H4 (cell line): Measurements from ENCODE around the gene CHRNA1. TPM values are rescaled to one million over a fixed set of nuclear protein-coding genes. Genes with fewer than 3 reads are reported as not detected.

Source experiments
- DNase-seq: peaks from one replicate; pipeline ENCODE4 v3.0.0-alpha.2; 2015; ENCODE audit warnings: low spot score
- total RNA-seq: library from RNA; depleted of rRNA; stranded (reverse); fragments of >200 nt; shearing (Covaris generic); gene quantifications from 2 replicates; pipeline ENCODE4 v1.2.3, GENCODE V29; 2014

The CHRNA1 gene
- total RNA-seq, 1 experiment from 2014 or later = 1.1 TPM

- no peak for DNase-seq
These were observed 2.4 kb downstream of the CHRNA1 start for GRCh38 chr2:174761837-174762236.

DNA sequence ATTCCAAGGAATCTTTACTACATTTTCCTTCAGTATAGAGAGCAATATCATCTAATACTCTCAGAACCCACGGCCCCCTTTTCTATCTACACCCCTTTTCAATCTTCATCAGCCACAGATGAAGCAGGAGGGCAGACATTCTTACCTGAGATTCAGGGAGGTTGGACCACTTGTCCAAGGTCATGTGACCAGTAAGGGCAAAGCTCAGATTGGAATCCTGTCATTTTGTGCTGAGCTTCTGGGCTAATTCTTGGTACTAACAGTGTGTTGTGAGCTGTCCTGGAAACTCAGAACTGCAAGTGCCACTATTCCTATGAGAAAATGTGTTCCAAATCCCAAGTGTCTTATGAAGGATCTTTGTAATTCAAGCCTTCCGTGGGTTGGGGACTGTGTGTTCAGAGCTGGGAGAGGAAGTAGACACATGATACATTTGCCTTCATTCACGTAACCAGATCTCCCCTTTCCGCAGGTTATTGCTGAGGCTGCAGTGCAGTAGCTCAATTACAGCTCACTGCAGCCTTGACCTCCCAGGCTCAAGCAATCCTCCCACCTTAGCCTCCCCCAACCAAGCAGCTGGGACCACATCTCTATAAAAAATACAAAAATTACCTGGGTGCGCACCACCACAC, 3.3 kb downstream of the CHRNA1 start:
- DNase-seq = no peak

- no peak for DNase-seq
These were observed 4.7 kb downstream of the CHRNA1 start for GRCh38 chr2:174759381-174760065.

GRCh38 chr2:174756743-174757142, 7.5 kb downstream of the CHRNA1 start:
- no peak for DNase-seq

DNA sequence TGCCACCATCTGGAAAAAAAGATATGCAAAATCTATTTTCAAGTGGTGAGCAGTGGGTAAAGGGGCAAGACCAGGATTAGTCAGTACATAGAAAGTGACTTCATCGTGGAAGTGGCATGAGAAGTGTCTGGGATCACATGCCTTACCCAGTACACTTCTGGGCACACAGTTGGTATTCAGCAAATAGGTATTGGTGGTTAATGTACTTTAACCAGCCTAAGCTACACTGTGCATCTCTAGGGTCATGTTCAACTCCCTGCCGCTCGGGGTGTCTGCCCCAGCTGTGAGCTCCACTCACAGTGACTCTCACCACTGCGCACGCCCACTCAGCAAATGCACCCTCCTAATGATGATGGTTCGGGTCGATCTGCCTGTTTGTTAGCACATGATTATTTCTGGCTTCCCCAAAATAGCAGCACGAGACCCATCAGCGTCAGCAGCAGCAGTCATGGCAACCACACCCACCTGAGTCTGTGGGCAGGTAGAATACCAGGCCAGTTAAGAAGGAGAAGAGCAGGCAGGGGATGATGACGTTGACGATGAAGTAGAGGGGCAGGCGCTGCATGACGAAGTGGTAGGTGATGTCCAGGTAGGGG, 11.1 kb downstream of the CHRNA1 start:
- DNase-seq = no peak

GRCh38 chr2:174752403-174753037, 11.8 kb downstream of the CHRNA1 start:
- no peak for DNase-seq

- DNase-seq = no peak
These were observed 13.3 kb downstream of the CHRNA1 start for GRCh38 chr2:174750923-174751441.

- no peak for DNase-seq
These were observed 14.5 kb downstream of the CHRNA1 start for GRCh38 chr2:174749793-174750192.

- peak; percentile 53 for DNase-seq
These were observed 15.3 kb downstream of the CHRNA1 start for GRCh38 chr2:174748948-174749347.

- DNase-seq = no peak
These were observed 19.1 kb downstream of the CHRNA1 start for GRCh38 chr2:174745142-174745541.

DNA sequence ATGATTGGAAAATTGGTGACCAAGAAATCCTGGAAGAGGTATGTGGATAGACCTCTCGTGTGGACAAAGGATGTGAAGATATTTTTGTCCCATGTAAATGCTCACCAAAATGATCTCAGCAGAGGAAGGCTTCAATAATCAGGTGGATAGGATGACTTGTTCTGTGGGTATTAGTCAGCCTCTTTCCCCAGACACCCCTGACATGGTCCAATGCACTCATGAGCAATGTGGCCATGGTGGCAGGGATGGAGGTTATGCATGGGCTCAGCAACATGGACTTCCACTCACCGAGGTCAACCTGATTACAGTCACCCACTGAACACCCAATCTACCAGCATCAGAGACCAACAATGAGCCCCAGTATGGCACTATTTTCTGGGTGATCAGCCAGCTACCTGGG, 20.2 kb downstream of the CHRNA1 start:
- DNase-seq = no peak

GRCh38 chr2:174740721-174741120, 23.6 kb downstream of the CHRNA1 start:
- DNase-seq = no peak

DNA sequence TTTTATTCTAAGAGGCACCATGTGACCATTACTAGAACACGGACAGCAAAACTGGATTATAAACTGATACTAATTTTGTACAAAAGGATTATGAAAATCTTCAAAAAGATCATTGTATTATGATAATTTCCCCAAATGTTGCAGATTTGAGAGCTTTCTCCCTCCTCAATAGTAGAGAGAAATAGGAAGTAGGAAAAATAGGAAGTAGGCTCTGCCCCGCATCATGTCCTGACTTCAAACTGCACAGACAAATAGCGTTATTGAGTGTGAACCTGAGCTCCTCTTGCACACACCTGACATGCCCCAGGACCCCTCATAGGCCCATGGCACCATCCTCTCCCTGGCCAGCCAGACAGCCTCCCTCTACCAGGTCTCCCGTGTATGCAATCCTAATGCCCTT, 25.4 kb downstream of the CHRNA1 start:
- DNase-seq = no peak

DNA sequence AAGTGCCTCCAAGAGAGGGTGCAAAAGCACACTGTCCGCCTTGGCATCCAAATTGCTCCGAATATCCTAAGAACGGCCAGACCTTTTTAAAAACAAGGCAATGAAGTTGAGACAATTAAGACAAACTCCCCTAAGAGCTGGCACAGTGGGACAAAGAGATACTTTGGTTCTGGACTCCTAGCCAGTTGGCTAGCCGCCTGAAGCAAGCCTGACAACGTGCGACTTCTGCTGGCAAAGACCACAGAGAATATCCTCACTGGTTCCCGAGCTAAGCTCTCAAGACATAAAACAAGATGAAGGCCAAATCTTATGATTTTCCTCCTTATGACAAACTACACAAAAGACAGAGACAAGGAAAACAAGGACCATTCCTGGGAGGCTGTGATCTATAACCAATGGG, 32.7 kb downstream of the CHRNA1 start:
- no peak for DNase-seq

- no peak for DNase-seq
These were observed 33.6 kb downstream of the CHRNA1 start for GRCh38 chr2:174730698-174731018.

GRCh38 chr2:174729797-174730697, 34.2 kb downstream of the CHRNA1 start:
- no peak for DNase-seq

DNA sequence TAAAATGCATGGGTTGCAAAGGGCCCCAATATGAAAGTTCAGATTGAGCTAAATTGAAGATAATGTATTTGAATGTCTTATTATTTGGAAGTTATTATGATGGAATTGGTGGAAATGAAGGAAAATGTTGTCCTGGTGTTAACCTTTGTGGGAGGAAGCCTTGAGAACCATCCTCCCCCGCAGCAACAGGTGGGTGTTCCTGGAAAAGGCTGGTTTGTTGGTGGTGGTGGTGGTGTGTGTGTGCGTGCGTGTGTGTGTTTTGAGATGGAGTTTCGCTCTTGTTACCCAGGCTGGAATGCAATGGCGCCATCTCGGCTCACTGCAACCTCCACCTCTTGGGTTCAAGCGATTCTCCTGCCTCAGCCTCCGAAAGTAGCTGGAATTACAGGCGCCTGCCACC, 36.2 kb downstream of the CHRNA1 start:
- DNase-seq = no peak

GRCh38 chr2:174726212-174726611, 38.1 kb downstream of the CHRNA1 start:
- DNase-seq = no peak

DNA sequence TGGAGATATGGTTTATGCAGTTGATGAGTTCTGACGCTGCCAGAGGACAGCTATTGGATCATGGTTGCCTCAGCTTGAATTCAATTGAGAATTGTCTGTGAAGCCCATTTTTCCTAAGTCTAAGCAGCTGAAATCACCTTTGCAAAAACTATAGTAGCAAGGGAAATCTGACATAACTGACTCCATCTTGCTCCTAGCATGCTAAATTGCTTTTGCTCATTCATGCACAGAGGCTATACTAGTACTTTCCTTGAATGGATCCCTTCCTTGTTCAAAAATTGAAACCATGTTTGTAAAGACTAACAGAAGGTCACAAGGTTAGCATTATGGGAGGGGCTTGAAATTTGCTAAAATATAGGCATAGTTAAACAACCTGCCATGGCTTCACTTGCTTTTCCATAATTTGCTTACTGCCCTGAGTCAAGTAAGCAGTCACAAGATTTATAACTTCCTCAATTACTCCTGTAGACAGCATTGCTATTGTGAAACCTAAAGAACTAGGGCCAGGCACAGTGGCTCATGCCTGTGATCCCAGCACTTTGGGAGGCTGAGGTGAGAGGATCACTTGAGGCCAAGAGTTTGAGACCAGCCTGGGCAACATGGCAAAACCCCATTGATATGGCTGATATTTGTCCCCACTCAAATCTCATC, 41.2 kb downstream of the CHRNA1 start:
- no peak for DNase-seq

DNA sequence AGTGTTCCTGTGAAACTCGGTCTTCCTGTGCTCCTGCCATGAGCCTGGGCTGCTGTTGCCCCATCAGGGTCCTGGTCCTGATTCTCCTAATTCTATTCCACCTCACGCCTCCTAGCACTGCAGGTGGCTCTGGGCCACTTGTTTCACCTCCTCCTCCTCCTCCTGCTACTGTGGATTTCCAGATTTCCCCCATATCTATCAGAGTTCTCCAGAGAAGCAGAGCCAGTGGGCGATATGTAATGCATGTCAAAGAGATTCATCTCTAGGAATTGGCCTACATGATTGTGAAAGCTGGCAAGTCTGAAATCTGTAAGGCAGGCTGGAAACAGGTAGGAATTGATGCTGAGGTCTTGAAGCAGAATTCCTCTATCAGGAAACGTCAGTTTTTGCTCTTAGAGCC, 45.3 kb downstream of the CHRNA1 start:
- no peak for DNase-seq

DNA sequence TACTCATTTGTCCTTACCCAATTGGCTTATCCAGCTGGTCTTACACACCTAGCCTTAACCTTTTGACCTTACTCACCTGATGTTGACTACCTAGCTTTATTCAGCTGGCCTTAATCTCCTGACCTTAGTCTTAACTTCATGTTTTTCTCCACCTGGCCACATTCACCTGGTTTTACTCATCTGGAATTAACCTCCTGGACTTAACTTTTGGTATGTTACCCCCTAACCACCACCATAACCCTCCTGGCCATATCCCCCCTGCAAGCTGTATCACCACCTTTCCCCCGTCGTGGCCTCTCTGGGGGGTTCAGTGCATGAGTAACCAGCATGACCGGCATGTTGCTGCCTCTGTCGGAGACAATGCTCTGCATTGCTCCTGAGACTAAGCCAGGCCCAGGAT, 45.7 kb downstream of the CHRNA1 start:
- DNase-seq = no peak
